Measurements from ENCODE around the gene GRIA1.

DNA sequence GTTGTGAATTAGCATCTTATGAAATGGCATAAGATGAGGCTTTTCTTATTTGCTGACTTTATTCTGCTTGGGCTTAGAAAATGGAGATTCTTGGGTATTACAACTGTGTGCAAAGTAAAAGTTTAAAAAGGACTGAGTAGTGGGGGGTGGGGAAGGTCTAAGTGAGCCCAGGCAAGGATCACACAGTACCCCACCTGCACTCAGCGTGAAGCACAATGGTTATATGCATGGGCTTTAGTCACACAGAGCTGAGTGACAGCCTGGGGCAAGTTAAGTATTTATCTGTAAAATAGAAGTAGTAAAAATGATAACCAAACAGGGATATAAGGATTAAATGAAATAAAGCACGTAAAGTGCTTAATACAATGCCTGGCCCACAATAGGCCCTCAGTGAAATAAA is 300.9 kb downstream of the GRIA1 start:
- TF ChIP-seq, protein P1, sequence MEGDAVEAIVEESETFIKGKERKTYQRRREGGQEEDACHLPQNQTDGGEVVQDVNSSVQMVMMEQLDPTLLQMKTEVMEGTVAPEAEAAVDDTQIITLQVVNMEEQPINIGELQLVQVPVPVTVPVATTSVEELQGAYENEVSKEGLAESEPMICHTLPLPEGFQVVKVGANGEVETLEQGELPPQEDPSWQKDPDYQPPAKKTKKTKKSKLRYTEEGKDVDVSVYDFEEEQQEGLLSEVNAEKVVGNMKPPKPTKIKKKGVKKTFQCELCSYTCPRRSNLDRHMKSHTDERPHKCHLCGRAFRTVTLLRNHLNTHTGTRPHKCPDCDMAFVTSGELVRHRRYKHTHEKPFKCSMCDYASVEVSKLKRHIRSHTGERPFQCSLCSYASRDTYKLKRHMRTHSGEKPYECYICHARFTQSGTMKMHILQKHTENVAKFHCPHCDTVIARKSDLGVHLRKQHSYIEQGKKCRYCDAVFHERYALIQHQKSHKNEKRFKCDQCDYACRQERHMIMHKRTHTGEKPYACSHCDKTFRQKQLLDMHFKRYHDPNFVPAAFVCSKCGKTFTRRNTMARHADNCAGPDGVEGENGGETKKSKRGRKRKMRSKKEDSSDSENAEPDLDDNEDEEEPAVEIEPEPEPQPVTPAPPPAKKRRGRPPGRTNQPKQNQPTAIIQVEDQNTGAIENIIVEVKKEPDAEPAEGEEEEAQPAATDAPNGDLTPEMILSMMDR (IDR thresholded peaks at IDR 0.05; ENCODE audit: low read depth, low read length), result no peak
- no peak for TF ChIP-seq EZH2phosphoT487 (IDR thresholded peaks at IDR 0.05; ENCODE audit: low read depth)
